ENCODE data around the gene LILRB2. TPM values are rescaled to one million over a fixed set of nuclear protein-coding genes. Genes with fewer than 3 reads are reported as not detected.
"Not testable (repeated sequence)": the region's sequence is repeated elsewhere in the genome, so short reads cannot be mapped to it uniquely, and the experiment has no call there.

Gene LILRB2
- total RNA-seq, 6 experiments from 2014 or later: not detected

DNA sequence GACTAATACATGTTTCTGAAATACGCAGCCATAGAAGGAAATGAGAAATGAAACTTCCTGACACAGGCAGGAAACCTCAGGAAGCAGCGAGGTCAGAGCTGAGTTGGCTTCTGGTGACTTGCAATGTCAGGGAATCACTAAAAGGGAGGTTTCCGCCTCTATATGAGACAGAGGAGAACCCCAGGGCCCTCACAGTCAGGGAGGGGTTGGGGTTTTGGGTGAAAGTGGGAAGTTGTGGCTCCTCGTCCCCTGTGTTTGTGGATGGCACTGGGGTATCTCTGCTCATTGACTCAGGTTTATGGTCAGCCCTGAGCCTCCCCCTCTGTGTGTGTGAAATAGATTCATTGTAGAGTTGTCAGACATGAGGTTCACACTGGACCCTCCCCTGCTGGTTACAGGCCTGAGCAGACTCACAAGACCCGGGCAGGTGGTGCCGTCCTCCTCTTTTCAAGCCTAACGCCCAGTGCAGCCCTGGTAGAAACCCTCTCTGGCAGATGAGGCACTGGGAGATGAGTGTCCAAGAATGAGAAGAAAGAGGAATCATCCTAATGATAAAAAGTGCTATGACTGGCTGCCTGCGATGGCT is 32.8 kb downstream of the LILRB2 start:
- no peaks in the 10 kb centered on the region for H3K36me3 Mint-ChIP-seq (ENCODE audit: low read depth)
- peaks cover 10% of the 10 kb centered on the region for H3K4me1 Mint-ChIP-seq (ENCODE audit: low read depth)
- H3K27me3 Mint-ChIP-seq (ENCODE audit: insufficient read depth): peaks cover 24% of the 10 kb centered on the region
- DNase-seq: no peak
- peak overlapping the region; percentile 31 for H3K4me3 Mint-ChIP-seq
- H3K9me3 Mint-ChIP-seq: no peaks in the 10 kb centered on the region
- TF ChIP-seq, protein P1, sequence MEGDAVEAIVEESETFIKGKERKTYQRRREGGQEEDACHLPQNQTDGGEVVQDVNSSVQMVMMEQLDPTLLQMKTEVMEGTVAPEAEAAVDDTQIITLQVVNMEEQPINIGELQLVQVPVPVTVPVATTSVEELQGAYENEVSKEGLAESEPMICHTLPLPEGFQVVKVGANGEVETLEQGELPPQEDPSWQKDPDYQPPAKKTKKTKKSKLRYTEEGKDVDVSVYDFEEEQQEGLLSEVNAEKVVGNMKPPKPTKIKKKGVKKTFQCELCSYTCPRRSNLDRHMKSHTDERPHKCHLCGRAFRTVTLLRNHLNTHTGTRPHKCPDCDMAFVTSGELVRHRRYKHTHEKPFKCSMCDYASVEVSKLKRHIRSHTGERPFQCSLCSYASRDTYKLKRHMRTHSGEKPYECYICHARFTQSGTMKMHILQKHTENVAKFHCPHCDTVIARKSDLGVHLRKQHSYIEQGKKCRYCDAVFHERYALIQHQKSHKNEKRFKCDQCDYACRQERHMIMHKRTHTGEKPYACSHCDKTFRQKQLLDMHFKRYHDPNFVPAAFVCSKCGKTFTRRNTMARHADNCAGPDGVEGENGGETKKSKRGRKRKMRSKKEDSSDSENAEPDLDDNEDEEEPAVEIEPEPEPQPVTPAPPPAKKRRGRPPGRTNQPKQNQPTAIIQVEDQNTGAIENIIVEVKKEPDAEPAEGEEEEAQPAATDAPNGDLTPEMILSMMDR (IDR thresholded peaks at IDR 0.05): no peak
- no peak overlapping the region for H3K27ac Mint-ChIP-seq

DNA sequence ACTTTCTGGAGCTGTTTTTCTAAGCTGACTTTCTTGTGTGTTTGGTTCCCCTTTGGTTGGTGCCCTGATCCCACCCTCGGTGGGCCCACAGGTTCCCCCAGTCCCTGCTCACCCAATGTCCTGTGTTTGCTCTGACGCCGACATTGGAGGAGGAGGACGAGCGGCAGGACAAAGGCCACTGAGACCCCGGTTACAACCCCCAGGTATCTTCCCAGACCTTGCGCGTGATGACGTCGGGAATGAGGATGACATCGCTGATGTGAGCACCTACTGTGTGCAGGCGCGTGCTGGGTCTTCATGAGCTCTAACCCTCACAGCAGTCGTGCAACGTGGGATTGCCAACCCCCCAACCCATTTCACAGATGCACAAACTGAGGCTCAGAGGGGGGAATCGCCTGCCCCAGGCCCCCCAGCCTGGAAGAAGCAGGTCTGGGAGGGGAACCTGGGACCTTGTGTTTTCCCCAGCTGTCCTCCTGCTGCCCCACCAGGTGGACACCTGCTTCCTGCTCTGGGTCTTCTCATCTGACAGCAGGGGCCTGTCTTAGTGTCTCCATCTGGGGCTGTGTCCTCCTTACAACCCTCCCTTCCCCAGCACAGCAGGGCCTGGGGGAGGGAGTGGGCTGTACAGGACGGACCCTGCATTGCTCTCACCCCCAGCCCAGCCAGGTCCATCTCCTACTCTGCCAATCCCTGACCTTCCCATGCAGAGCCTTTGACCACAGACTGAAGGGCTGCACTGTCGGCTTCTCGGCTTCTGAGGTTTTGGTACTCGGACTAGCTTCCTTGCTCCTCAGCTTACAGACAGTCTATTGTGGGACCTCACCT is 33.6 kb downstream of the LILRB2 start:
- Mint-ChIP-seq H3K27ac (no peak overlapping the region), H3K4me3 (peak overlapping the region; percentile 31), H3K4me1 (ENCODE audit: low read depth) (peaks cover 10% of the 10 kb centered on the region), H3K36me3 (ENCODE audit: low read depth) (no peaks in the 10 kb centered on the region), H3K9me3 (no peaks in the 10 kb centered on the region), H3K27me3 (ENCODE audit: insufficient read depth) (peaks cover 18% of the 10 kb centered on the region)
- DNase-seq: no peak
- TF ChIP-seq, protein P1 (IDR thresholded peaks at IDR 0.05): no peak

DNA sequence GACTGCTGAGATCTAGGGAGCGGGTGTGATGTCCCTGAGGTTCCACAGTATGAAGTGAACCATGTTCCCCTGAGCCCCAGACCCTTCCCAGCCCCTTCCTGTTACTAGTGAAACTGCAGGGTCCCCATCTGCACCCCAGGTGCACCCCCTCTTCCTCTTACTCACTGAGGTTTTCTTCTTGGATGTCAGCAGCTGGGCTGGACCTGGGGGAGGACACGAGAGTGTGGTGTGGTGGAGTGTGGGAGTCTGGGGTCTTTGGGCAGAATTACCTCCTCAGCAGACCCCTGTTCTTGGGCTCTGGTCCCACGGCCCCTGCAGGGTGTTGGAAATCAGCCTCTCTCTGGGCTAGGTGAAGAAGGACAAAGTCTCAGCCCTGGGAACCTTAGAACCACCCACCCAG is 35.0 kb downstream of the LILRB2 start:
- Mint-ChIP-seq H3K36me3 (ENCODE audit: low read depth) (no peaks in the 10 kb centered on the region), H3K27ac (no peak overlapping the region), H3K4me3 (no peak overlapping the region), H3K27me3 (ENCODE audit: insufficient read depth) (peaks cover 18% of the 10 kb centered on the region), H3K4me1 (ENCODE audit: low read depth) (peaks cover 10% of the 10 kb centered on the region), H3K9me3 (no peaks in the 10 kb centered on the region)
- no peak for DNase-seq
- TF ChIP-seq, protein P1 (IDR thresholded peaks at IDR 0.05): no peak

DNA sequence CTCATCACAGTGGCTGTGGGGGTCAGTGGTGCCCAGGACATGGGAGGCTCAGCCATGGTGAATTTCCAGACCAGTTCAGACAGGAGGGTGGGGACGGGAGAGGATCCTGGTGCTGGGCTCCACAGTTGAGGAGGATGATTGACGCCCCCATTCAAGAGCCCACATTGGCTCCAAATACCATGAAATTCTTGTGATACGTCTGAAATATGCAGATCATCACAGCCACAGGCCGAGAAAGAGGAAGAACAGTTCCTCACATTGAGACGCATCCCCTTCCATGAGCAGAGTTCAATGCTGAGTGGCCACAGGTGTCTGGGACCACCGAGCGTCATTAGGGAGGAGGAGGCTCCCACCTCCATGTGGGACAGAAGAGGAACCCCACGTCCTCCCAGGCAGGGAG is 37.1 kb downstream of the LILRB2 start:
- Mint-ChIP-seq H3K27me3 (ENCODE audit: insufficient read depth) (peaks cover 15% of the 10 kb centered on the region), H3K4me1 (ENCODE audit: low read depth) (peaks cover 10% of the 10 kb centered on the region)
- H3K27ac Mint-ChIP-seq; H3K9me3 Mint-ChIP-seq; H3K36me3 Mint-ChIP-seq (ENCODE audit: low read depth); H3K4me3 Mint-ChIP-seq; DNase-seq: not testable (repeated sequence)

DNA sequence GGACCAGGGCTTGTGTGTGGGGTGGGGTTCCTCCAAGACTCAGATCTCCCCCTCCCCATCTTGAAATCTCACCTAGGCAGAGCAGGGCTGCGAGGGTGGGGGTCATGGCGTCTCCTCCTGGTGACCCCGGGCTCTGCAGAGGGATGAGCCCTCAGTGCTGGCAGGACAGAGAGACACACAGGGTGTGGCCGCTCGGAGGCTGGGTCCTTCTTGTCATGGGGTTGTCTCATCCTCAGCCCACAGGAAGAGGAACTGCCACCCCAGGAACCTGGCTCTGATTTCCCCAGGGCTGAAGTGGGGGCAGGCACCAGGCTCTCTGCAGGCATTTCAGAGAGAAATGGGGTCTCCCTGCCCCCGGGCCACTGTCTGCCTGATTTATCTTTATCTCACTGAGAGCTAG is 38.3 kb downstream of the LILRB2 start, which contains the start of gene LILRA6:
TSS of gene LILRA6 (minus strand) at position 145 of the 400 bp plus-strand sequence.
- not testable (repeated sequence) for H3K4me1 Mint-ChIP-seq (ENCODE audit: low read depth); H3K36me3 Mint-ChIP-seq (ENCODE audit: low read depth); H3K4me3 Mint-ChIP-seq; H3K27ac Mint-ChIP-seq; DNase-seq; H3K9me3 Mint-ChIP-seq
- peaks cover 23% of the 10 kb centered on the region for H3K27me3 Mint-ChIP-seq (ENCODE audit: insufficient read depth)

DNA sequence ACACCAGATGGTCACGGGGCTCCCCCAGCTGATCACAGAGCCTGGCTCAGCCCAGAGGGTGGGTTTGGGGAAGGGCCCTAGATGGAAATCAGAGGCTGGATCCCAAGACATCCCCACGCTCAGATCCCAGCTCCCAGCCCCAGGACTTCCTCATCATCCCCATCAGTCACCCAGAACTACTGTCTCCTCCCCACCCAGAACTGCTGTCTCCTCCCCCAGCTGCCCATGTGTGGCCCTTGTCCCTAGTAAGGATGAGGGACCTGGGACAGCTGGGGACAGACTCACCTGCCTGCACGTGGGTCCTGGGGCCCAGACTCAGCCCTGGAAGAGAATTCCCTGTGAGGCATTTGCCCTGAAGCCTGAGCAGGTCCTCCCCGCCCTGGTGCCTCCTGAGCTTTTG is 38.7 kb downstream of the LILRB2 start:
- H3K27ac Mint-ChIP-seq; H3K4me1 Mint-ChIP-seq (ENCODE audit: low read depth); H3K36me3 Mint-ChIP-seq (ENCODE audit: low read depth); H3K9me3 Mint-ChIP-seq; DNase-seq; H3K4me3 Mint-ChIP-seq: not testable (repeated sequence)
- peaks cover 23% of the 10 kb centered on the region for H3K27me3 Mint-ChIP-seq (ENCODE audit: insufficient read depth)

DNA sequence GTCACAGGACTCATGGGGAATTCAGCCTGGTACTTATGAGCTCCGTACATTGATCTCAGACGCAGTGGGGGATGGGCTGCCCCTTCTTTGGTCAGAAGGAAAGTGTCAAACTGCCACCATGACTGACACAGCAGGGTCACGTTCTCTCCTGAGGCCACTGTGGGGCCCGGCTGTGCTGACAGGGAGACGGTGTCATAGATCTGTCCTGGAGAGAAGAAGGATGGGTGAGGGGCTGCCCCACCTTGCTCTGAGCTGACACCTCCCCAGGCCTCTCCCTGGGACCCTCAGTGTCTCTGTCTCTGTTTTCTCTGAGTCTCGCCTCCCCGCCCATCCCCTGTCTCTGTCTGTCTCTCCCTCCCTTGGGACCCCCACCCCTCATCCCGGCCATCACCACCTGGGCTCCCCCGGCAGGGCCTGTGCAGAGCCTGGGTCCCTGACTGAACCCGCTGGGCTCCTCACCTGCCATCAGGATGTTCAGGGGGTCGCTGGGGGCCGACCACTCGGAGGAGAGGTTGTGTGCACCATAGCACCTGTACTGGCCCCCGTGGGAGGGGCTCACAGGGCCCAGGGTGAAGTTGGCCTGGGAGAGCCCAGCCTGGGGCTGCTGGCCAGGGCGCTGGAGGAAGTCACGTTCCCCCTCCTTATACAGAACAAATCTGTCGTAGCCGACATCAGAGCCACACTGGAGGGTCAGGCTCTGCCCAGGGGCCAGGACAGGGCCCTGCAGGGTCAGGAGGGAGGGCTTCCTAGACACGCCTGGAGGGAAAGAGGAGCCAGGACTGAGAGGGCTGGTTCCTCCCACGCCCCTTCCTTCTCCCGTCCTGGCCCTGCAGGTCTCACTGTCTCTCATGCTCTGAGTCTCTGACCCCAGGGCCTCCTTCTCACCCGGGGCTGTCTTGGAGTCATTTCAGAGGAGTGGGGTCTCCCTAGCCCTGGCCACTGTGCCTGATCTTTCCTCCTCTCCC is 40.3 kb downstream of the LILRB2 start:
- DNase-seq; H3K4me1 Mint-ChIP-seq (ENCODE audit: low read depth); H3K9me3 Mint-ChIP-seq; H3K4me3 Mint-ChIP-seq; H3K27ac Mint-ChIP-seq; H3K36me3 Mint-ChIP-seq (ENCODE audit: low read depth): not testable (repeated sequence)
- H3K27me3 Mint-ChIP-seq (ENCODE audit: insufficient read depth): peaks cover 23% of the 10 kb centered on the region

DNA sequence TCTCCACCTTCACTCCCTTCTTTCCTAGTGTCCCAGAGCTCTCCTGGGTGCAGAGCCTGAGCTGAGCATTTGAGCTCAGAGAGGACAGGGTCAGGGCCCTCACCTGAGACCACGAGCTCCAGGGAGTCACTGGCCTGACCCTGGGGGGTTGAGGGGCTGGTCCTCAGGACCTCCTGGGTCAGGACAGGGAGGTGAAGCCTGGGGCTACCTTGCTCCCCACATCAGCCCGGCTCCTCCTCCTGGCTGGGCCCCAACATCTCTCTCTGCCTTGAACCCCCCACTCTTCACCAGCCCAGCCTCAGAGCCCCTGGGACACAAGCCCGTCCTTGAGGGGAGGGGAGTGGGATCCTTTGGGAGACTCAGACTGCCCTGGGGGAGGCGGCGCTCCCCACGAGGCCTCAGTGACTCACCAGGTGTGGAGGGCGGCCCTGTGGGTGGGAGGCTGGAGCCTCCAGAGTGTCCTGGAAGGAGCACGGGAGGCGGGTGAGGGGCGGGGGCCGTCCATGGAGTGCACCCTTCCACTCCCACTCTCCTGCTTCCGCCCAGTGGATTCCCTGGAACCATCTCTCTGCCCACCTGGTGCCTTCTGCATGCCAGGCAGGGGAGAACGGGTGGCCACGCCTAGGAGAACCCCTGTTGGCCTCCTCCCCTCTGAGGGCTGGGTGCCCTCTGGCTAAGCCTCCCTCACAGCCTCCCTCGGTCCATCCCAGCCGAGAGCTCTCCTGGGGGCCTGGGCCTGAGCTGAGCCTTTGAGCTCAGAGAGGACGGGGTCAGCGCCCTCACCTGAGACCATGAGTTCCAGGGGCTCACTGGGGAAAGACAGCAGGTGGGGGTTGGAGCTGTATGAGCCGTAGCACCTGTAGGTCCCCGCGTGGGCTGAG is 41.2 kb downstream of the LILRB2 start:
- not testable (repeated sequence) for H3K27ac Mint-ChIP-seq; H3K4me1 Mint-ChIP-seq (ENCODE audit: low read depth); H3K9me3 Mint-ChIP-seq; H3K36me3 Mint-ChIP-seq (ENCODE audit: low read depth); H3K4me3 Mint-ChIP-seq; DNase-seq
- H3K27me3 Mint-ChIP-seq (ENCODE audit: insufficient read depth): peaks cover 27% of the 10 kb centered on the region

Measured in HFFc6 (cell line).